Measurements from ENCODE around the gene PLA2G4A. TPM values are rescaled to one million over a fixed set of nuclear protein-coding genes. Genes with fewer than 3 reads are reported as not detected.

The PLA2G4A gene
- polyA plus RNA-seq, 1 experiment: 0.48 TPM

DNA sequence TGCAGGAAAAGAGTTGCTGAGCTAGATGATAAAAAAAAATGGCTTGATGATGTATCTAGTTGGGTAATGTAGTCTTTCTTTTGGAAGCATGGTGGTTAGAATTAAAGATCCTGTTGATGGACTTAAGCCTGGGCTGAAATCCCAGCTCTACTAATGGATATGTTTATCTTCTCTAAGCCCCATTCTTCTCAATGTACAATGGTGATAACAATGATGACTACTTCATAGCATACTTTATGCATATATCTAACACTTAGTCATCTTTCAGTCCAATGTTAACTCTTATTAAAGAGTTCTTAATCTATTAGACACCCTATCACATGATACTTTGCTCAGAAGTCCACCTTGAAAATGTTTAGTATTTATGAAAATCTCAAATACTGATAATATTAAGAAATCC is 189.5 kb downstream of the PLA2G4A start:
- ChIA-PET CTCF (no interaction called here), POLR2A (no interaction called here)
- no peak overlapping the region for H3K4me3 ChIP-seq (ENCODE audit: low read depth, low read length)
- no peak for DNase-seq (ENCODE audit: low read depth)
- H3K27me3 ChIP-seq (ENCODE audit: control insufficient read depth, insufficient read depth, low read length): no peaks in the 10 kb centered on the region
- TF ChIP-seq, protein P1, sequence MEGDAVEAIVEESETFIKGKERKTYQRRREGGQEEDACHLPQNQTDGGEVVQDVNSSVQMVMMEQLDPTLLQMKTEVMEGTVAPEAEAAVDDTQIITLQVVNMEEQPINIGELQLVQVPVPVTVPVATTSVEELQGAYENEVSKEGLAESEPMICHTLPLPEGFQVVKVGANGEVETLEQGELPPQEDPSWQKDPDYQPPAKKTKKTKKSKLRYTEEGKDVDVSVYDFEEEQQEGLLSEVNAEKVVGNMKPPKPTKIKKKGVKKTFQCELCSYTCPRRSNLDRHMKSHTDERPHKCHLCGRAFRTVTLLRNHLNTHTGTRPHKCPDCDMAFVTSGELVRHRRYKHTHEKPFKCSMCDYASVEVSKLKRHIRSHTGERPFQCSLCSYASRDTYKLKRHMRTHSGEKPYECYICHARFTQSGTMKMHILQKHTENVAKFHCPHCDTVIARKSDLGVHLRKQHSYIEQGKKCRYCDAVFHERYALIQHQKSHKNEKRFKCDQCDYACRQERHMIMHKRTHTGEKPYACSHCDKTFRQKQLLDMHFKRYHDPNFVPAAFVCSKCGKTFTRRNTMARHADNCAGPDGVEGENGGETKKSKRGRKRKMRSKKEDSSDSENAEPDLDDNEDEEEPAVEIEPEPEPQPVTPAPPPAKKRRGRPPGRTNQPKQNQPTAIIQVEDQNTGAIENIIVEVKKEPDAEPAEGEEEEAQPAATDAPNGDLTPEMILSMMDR (IDR thresholded peaks at IDR 0.05; ENCODE audit: insufficient read depth, low read depth, low read length): no peak
- H3K36me3 ChIP-seq (ENCODE audit: control insufficient read depth, insufficient read depth, low read length): no peaks in the 10 kb centered on the region

DNA sequence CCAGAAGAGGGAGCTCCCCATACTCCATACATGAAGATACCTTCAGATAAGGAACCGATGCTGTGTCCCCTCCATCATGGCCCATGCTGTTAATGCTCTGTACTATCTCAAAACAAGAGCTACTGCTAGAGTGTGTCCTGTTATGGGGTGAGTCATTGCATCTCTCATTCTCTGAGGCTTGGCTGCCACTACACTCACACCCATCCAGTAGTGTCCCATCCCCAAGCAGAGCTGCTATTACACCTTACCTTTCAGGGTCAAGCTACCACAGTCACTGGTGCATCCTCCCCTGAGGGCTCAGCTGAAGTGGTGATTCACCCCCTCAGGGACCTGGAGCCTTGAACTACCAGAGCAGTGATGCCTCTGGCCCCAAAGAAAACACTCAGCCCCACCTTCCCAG is 198.5 kb downstream of the PLA2G4A start:
- ChIA-PET POLR2A (no interaction called here), CTCF (no interaction called here)
- no peak for DNase-seq (ENCODE audit: low read depth)
- Histone ChIP-seq H3K4me3 (ENCODE audit: low read depth, low read length) (no peak overlapping the region), H3K27me3 (ENCODE audit: control insufficient read depth, insufficient read depth, low read length) (no peaks in the 10 kb centered on the region), H3K36me3 (ENCODE audit: control insufficient read depth, insufficient read depth, low read length) (no peaks in the 10 kb centered on the region)
- TF ChIP-seq, protein P1 (IDR thresholded peaks at IDR 0.05; ENCODE audit: insufficient read depth, low read depth, low read length): no peak

DNA sequence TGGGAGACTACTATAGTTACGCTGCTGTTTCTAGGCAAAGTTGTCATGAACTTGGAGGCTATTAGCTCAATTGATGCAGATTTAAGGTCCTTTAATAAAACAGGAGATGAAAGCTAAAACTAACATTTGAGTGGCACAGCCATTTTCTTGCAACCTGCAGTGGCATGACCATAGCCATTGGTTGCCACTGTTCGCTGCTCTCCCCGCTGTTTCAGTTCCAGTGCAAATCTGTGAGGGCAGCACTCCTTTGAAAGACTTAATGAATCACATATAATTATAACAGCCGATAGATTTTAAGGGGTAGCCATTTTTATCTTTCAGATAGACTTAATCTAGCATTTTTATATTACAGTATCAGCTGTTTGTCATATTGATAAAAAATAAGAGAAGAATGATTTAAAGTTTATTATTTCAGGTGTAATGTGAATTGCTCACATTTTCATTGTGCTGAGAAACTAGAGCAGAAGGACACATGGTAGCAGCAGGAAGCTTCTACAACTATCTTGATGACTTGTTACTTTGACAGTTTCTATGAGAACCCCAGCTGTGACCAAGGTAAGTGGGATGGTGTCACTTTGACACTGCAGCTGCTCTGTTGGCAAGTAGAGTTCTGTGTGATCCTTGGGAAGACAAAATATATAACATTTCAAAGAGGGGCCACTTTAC is 203.7 kb downstream of the PLA2G4A start:
- Histone ChIP-seq H3K36me3 (ENCODE audit: control insufficient read depth, insufficient read depth, low read length) (no peaks in the 10 kb centered on the region), H3K27me3 (ENCODE audit: control insufficient read depth, insufficient read depth, low read length) (no peaks in the 10 kb centered on the region), H3K4me3 (ENCODE audit: low read depth, low read length) (no peak overlapping the region)
- TF ChIP-seq, protein P1 (IDR thresholded peaks at IDR 0.05; ENCODE audit: insufficient read depth, low read depth, low read length): no peak
- ChIA-PET POLR2A (no interaction called here), CTCF (no interaction called here)
- DNase-seq (ENCODE audit: low read depth): no peak

DNA sequence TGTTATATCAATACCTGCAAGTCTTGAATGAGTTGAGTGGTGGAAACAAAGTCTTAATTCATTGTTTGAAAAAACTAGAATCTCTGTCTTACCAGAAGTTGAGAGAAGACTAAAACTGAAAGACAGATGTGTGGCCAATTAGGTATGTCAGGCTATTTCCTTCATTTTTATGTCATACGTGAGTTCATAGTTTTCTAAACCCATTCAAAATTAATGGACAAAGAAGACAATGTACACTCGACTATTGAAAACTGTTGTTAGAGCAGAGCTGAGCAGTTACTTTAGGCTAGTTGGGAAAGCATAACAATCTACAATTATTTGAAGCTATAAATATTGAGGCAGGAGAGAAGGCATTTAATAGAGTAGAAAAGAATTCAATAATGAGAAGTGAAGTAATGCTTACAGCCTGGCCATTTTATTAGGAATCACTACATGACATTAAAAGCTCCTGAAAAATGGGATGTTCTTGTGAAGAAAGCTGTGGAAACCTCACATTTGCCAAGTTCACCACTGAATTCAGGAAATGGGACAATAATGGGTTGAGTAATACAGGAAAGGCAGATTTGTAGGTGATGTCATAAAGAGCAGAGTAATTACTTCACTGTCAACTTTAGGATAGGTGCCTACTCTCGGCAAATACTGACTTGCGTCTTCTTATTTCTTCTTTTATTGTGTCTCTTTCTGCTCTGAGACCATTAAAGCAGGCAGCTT is 204.4 kb downstream of the PLA2G4A start:
- no peaks in the 10 kb centered on the region for H3K36me3 ChIP-seq (ENCODE audit: control insufficient read depth, insufficient read depth, low read length)
- H3K27me3 ChIP-seq (ENCODE audit: control insufficient read depth, insufficient read depth, low read length): no peaks in the 10 kb centered on the region
- TF ChIP-seq, protein P1 (IDR thresholded peaks at IDR 0.05; ENCODE audit: insufficient read depth, low read depth, low read length): no peak
- DNase-seq (ENCODE audit: low read depth): no peak
- CTCF ChIA-PET: interaction anchor here (0.5 to 1.6 kb wide), 2 partner anchors 18 to 614 kb away, joined by 3 to 7 read pairs; no protein-coding TSS in a partner anchor
- POLR2A ChIA-PET: no interaction called here
- no peak overlapping the region for H3K4me3 ChIP-seq (ENCODE audit: low read depth, low read length)

DNA sequence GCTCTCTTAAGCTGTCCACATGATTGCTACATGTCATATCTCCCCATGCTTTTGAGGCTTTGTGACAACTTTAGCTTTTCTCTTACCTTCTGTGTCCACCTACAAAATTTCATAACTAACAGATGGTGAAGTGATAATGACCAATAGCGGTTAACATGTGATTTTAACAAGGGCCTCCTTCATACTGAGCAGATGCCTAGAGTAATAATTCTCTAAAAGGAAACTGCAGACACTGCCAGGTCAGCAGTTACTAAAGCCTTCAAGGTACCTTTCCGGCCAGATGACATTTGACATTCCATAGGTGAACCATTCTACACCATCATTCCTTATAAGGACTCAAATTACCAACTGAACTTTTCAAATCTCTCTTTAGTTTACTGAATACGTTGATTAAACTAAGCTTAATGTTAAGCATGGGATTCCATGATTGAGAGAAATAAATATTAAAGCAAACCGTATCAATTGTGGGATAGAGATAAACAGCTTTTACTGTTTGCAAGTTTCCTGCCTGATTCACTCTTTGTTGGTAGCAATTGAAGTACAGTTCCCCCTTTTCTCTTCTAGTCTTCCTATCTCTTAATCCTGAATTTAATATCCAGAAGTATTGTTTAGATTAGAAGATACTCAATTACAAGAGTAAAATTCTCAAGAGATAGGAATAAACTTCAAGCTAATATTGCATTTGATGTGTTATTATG is 205.1 kb downstream of the PLA2G4A start:
- no peak for DNase-seq (ENCODE audit: low read depth)
- no peaks in the 10 kb centered on the region for H3K27me3 ChIP-seq (ENCODE audit: control insufficient read depth, insufficient read depth, low read length)
- ChIA-PET POLR2A (no interaction called here), CTCF (interaction anchor here (0.5 to 1.6 kb wide), 2 partner anchors 18 to 614 kb away, joined by 3 to 7 read pairs; no protein-coding TSS in a partner anchor)
- no peak overlapping the region for H3K4me3 ChIP-seq (ENCODE audit: low read depth, low read length)
- H3K36me3 ChIP-seq (ENCODE audit: control insufficient read depth, insufficient read depth, low read length): no peaks in the 10 kb centered on the region
- TF ChIP-seq, protein P1 (IDR thresholded peaks at IDR 0.05; ENCODE audit: insufficient read depth, low read depth, low read length): no peak
